ENCODE measurements around the gene LGI2. TPM values are rescaled to one million over a fixed set of nuclear protein-coding genes. Genes with fewer than 3 reads are reported as not detected.

The LGI2 gene
- total and polyA plus RNA-seq, 4 donors: 0.05 to 0.19 (median 0.08) TPM; not detected in 1

- H3K9me3 ChIP-seq (ENCODE audit: control insufficient read depth in 4 of 4, low read length in 3 of 4): no peaks in the 10 kb centered on the region
- WGBS: 15% methylated on average over 17 of the region's 17 CpGs
- H3K36me3 ChIP-seq (ENCODE audit: control insufficient read depth in 4 of 4, insufficient read depth in 3 of 4, low read depth in 1 of 4, low read length in 3 of 4): no peaks in the 10 kb centered on the region
- H3K4me1 ChIP-seq (ENCODE audit: control insufficient read depth in 4 of 4, insufficient read depth in 4 of 4, low read length in 3 of 4): peaks cover 0 to 10% (median 0%) of the 10 kb centered on the region in 4 donors
- H3K9ac ChIP-seq (ENCODE audit: low read depth in 1 of 2, low read length in 2 of 2): peak overlapping the region in 1 of 2 donors; percentile 82
- H3K27me3 ChIP-seq (ENCODE audit: control insufficient read depth in 4 of 4, insufficient read depth in 4 of 4, low read length in 3 of 4): no peaks in the 10 kb centered on the region
- peak; percentile 51 for DNase-seq (ENCODE audit: low spot score)
- TF ChIP-seq RAD21 (IDR thresholded peaks at IDR 0.05) (peak; percentile 80 to 89), HNF4A (conservative IDR thresholded peaks at IDR 0.05) (no peak), TAF1 (conservative IDR thresholded peaks at IDR 0.05) (no peak), ZBTB33 (IDR thresholded peaks at IDR 0.05) (no peak), NR2F2 (IDR thresholded peaks at IDR 0.05) (no peak), FOXA2 (IDR thresholded peaks at IDR 0.05) (no peak), FOXA1 (IDR thresholded peaks at IDR 0.05) (no peak), MAX (IDR thresholded peaks at IDR 0.05) (no peak), EGR1 (IDR thresholded peaks at IDR 0.05; ENCODE audit: low read depth in 2 of 2) (no peak), GABPA (IDR thresholded peaks at IDR 0.05 in 1 of 2, conservative IDR thresholded peaks at IDR 0.05 in 1 of 2) (no peak), CTCF (IDR thresholded peaks at IDR 0.05; ENCODE audit: low read depth, low read length, missing input control) (peak; percentile 76), RXRA (IDR thresholded peaks at IDR 0.05) (no peak), SP1 (IDR thresholded peaks at IDR 0.05) (no peak), ATF3 (IDR thresholded peaks at IDR 0.05) (no peak), HNF4G (IDR thresholded peaks at IDR 0.05) (no peak), REST (IDR thresholded peaks at IDR 0.05) (no peak), YY1 (IDR thresholded peaks at IDR 0.05) (peak; percentile 3), JUND (IDR thresholded peaks at IDR 0.05) (no peak)
- peak overlapping the region; percentile 10 to 31 for H3K27ac ChIP-seq (ENCODE audit: low read depth in 1 of 2, low read length in 2 of 2)
- no peak overlapping the region for H3K4me3 ChIP-seq (ENCODE audit: low read depth in 1 of 3, low read length in 3 of 3)
These were observed 50.6 kb downstream of the LGI2 start for GRCh38 chr4:24980064-24980690.
